Cardiac muscle cell (in vitro differentiated cells and primary cell): ENCODE data around the gene SDR42E2. TPM values are rescaled to one million over a fixed set of nuclear protein-coding genes. Genes with fewer than 3 reads are reported as not detected.
A peak's percentile ranks its signal among the peaks of the same experiment; 100 is the strongest.

ENCODE experiments used
- DNase-seq, 2 donors: peaks; one replicate each; pipeline versions ENCODE4 v3.0.0 to v3.0.0-alpha.2; 2010 to 2017; ENCODE audit warnings: low read depth in 1 of 2, low spot score in 1 of 2
- H3K27ac ChIP-seq: fragments of 200-600 bp; sonication (generic); 2 replicates; pipeline ENCODE4 v1.5.1; 2016
- H3K27me3 ChIP-seq: fragments of 200-600 bp; sonication (generic); 2 replicates; pipeline ENCODE4 v1.6.0; 2016; ENCODE audit warnings: control low read depth
- H3K36me3 ChIP-seq: fragments of 200-600 bp; sonication (generic); 2 replicates; pipeline ENCODE4 v1.5.1; 2016; ENCODE audit warnings: control low read depth
- H3K4me1 ChIP-seq: fragments of 200-600 bp; sonication (generic); 2 replicates; pipeline ENCODE4 v1.8.1; 2017; ENCODE audit warnings: low read depth, mild to moderate bottlenecking, mixed run types
- H3K4me3 ChIP-seq: fragments of 200-600 bp; sonication (generic); 2 replicates; pipeline ENCODE4 v1.5.1; 2016; ENCODE audit warnings: mild to moderate bottlenecking
- H3K9me3 ChIP-seq: fragments of 200-600 bp; sonication (generic); 2 replicates; pipeline ENCODE4 v1.5.1; 2017; ENCODE audit warnings: low read depth, mild to moderate bottlenecking, control low read depth
- CTCF ChIP-seq: IDR thresholded peaks from 2 replicates; pipeline ENCODE4 v1.5.1; 2012; ENCODE audit warnings: low read depth, mild to moderate bottlenecking, low read length
- polyA plus RNA-seq: library from polyadenylated mRNA; unstranded; fragments of >200 nt; fragmentation: Nextera tagmentation; extraction: Ambion mirVana; gene quantifications from 2 replicates; pipeline ENCODE4 v1.2.1, GENCODE V29; 2016
- total RNA-seq: library from RNA; depleted of rRNA; stranded (reverse); fragments of >200 nt; gene quantifications from 2 replicates; pipeline ENCODE4 v1.2.3, GENCODE V29; 2016

SDR42E2 gene
- total and polyA plus RNA-seq, 2 experiments from 2014 or later, result 0.06 TPM; not detected in 1

- TF ChIP-seq CTCF, result no peak
- peaks cover 10% of the 10 kb centered on the region for H3K4me1 ChIP-seq
- DNase-seq, result peak; percentile 100
- no peaks in the 10 kb centered on the region for H3K9me3 ChIP-seq
- H3K27ac ChIP-seq, result no peak overlapping the region
- H3K4me3 ChIP-seq, result peak overlapping the region; percentile 51
- no peaks in the 10 kb centered on the region for H3K36me3 ChIP-seq
- no peaks in the 10 kb centered on the region for H3K27me3 ChIP-seq
Measured at GRCh38 chr16:22190081-22190775, 27.9 kb downstream of the SDR42E2 start.

DNA sequence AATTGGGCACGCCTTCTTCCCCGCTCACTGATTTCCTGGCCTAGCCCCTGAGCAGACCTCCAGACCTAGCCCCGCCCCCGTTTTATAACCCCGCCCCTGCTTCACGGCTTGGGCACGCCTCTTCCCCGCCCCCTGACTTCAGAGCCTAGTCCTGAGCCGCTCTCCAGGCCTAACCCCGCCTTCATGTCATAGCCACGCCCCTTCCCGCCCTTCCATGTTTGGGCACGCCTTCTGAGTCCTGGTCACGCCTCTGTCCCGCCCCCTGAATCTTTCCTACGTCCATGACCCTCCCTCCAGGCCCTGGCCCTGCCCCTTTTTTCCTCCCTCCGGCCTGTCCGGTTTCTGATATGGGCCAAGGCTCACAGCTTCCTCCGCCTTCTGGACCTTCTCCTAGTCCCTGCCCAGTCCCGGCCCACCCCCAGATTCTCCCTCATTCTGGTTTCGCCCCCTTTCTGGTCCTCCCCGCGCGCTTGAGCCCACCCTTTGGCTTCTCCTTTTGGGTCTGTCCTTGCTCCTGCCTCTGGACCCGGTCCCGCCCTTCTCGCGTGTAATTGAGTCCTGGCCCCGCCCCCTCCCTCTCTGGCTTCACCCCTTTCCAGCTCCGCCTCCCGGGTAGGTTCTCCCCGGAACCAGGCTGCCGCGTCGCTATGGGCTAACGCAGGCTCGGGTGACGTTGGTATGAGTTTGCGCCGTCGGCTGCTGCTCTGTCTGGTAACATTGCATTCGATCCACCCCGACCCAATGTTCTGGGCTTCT is 28.6 kb downstream of the SDR42E2 start:
- H3K4me1 ChIP-seq, result peaks cover 10% of the 10 kb centered on the region
- H3K36me3 ChIP-seq, result no peaks in the 10 kb centered on the region
- H3K27me3 ChIP-seq, result no peaks in the 10 kb centered on the region
- no peaks in the 10 kb centered on the region for H3K9me3 ChIP-seq
- TF ChIP-seq CTCF, result no peak
- peak overlapping the region; percentile 43 for H3K4me3 ChIP-seq
- H3K27ac ChIP-seq, result peak overlapping the region; percentile 88
- peak; percentile 99 to 100 for DNase-seq

DNA sequence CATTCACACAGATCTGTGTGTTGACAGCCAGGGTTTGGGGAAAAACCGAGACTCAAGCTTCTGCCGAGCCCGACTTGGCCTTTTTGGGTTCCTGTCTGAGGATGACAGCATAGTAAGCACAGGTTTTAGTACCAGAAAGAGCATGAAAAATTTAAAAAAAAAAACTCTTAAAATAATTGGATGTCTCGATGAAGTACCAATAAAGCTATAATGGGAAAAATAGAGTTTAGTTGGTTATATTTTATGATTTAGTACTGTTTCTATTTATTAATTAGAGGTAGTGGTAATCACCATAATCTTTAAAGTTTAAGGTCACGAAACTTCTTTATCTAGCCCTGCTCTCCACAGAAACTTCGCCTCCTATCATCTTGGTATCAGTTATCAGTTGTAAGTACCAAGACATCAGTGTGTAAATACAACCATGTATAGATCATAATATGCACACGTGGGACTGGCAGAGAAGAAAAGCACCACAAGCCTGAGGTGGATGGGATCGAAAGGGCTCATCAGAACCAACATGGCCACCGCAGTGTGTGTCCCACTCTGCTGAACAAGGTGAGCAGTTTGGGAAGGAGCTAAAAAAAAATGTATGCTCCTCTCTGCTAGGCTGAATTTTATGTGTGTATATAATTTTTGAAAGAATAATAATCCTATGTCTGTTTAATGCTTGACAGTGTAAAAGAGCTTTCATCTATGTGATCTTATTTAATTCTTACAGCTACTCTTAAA is 29.4 kb downstream of the SDR42E2 start:
- peak in 1 of 2 donors; percentile 26 for DNase-seq
- TF ChIP-seq CTCF, result no peak
- no peaks in the 10 kb centered on the region for H3K36me3 ChIP-seq
- H3K4me1 ChIP-seq, result peaks cover 10% of the 10 kb centered on the region
- H3K27ac ChIP-seq, result peak overlapping the region; percentile 88
- H3K9me3 ChIP-seq, result no peaks in the 10 kb centered on the region
- no peaks in the 10 kb centered on the region for H3K27me3 ChIP-seq
- peak overlapping the region; percentile 43 for H3K4me3 ChIP-seq

- peaks cover 10% of the 10 kb centered on the region for H3K4me1 ChIP-seq
Measured at GRCh38 chr16:22192261-22193062, 30.2 kb downstream of the SDR42E2 start.

More at GRCh38 chr16:22192261-22193062, 30.2 kb downstream of the SDR42E2 start:
- Histone ChIP-seq H3K27me3 (no peaks in the 10 kb centered on the region), H3K27ac (peak overlapping the region; percentile 88), H3K4me3 (peak overlapping the region; percentile 43), H3K9me3 (no peaks in the 10 kb centered on the region), H3K36me3 (no peaks in the 10 kb centered on the region)
- DNase-seq, result peak; percentile 26 to 98
- no peak for TF ChIP-seq CTCF
